Measurements from ENCODE around the gene CDK16.

CDK16 gene

DNA sequence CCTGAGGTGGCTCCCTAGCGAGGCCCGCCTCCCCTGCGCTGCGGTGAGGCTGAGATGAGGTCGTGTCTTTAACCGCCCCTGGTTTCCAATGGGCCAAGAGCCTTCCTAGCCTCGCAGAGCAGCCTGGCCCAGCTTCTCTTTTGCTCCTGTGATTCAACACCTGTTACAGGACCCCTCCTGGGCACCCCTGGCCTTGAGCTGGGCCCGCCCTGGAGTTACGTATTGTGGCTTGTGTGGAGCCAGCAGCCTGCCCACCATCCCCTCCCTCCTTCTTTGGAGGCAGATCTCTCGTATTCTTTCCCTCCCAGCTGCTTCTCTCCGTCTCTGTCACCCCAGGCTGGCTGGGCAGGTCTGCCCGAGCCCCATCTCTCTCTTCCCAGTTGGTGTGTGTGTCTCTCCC is 44.1 kb upstream of the CDK16 start:
- Histone ChIP-seq H3K4me2 (ENCODE audit: low read length, poor library complexity, severe bottlenecking) (no peak overlapping the region), H3K9ac (ENCODE audit: low read length) (no peak overlapping the region), H4K91ac (ENCODE audit: low read length) (no peak overlapping the region), H3K4me3 (ENCODE audit: insufficient read depth in 1 of 2, low read depth in 1 of 2, low read length in 2 of 2) (no peak overlapping the region), H3K4ac (ENCODE audit: low read depth in 1 of 2, low read length in 2 of 2) (no peak overlapping the region), H3K23ac (ENCODE audit: low read length in 2 of 2) (no peak overlapping the region), H3K27me3 (ENCODE audit: control insufficient read depth in 1 of 2, insufficient read depth in 1 of 2, low read length in 2 of 2) (peaks cover 0 to 49% of the 10 kb centered on the region in 2 experiments), H3K4me1 (ENCODE audit: control insufficient read depth, insufficient read depth, low read depth, low read length) (peaks cover 3% of the 10 kb centered on the region), H3K9me3 (ENCODE audit: control insufficient read depth, low read length) (no peaks in the 10 kb centered on the region), H3K79me1 (replicated peaks; ENCODE audit: low read length, poor library complexity, severe bottlenecking) (peaks cover 49% of the 10 kb centered on the region), H2BK12ac (ENCODE audit: low read length in 2 of 2) (no peak overlapping the region), H2BK120ac (ENCODE audit: low read depth, low read length) (no peak overlapping the region), H3K14ac (ENCODE audit: low read length in 2 of 2) (no peak overlapping the region), H3K18ac (ENCODE audit: low read depth in 1 of 2, low read length in 2 of 2) (no peak overlapping the region), H3K36me3 (ENCODE audit: control insufficient read depth in 1 of 2, insufficient read depth in 2 of 2, low read depth in 1 of 2, low read length in 2 of 2) (peaks cover 64 to 95% of the 10 kb centered on the region in 2 experiments), H2BK15ac (ENCODE audit: low read depth, poor library complexity, severe bottlenecking) (no peak overlapping the region), H4K8ac (ENCODE audit: low read length) (no peak overlapping the region), H2BK5ac (ENCODE audit: low read depth, low read length, poor library complexity, severe bottlenecking) (no peak overlapping the region), H3K27ac (ENCODE audit: low read length, poor library complexity, severe bottlenecking) (no peak overlapping the region), H2AK5ac (ENCODE audit: low read length, severe bottlenecking) (no peak overlapping the region), H2AFZ (ENCODE audit: low read depth, low read length) (no peak overlapping the region)
- DNase-seq, result no peak
- 98% methylated on average over 12 of the region's 12 CpGs for WGBS

DNA sequence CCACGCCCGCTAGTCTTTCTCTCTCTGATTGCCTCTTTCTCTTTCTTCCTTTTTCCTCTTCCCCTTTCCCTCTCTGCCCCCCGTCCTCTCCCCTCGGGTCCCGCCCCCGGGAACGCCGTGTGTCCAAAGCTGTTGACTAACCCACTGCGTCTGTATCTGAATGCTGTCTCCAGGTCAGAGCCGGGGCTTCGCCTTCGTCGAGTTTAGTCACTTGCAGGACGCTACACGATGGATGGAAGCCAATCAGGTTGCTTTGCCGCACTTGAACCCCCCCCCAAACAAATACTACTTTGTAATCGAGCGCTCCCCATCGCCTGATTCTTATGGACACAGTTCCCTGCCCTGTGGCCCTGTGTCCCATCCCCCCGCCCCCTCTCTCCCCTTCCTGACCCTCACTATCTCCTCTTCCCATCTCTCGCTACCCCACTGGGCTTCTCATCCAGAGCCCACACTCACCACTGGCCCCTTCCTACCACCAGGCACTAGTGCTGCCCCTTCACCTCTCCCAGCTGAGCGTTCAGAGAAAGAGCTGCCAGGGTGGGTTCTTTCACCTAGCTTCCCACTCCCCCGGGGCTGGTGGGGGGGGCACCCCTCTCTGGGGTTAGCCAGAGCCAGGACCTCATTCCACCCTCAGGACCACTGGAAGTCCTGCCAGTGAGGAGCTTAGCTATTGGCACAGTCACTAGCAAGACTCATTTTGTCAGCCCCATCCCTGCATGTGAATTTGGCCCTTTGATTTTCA is 43.5 kb upstream of the CDK16 start:
- Histone ChIP-seq H2BK15ac (ENCODE audit: low read depth, poor library complexity, severe bottlenecking) (no peak overlapping the region), H3K4me2 (ENCODE audit: low read length, poor library complexity, severe bottlenecking) (no peak overlapping the region), H3K79me1 (replicated peaks; ENCODE audit: low read length, poor library complexity, severe bottlenecking) (peaks cover 46% of the 10 kb centered on the region), H4K8ac (ENCODE audit: low read length) (no peak overlapping the region), H2AK5ac (ENCODE audit: low read length, severe bottlenecking) (no peak overlapping the region), H3K27me3 (ENCODE audit: control insufficient read depth in 1 of 2, insufficient read depth in 1 of 2, low read length in 2 of 2) (peaks cover 0 to 45% of the 10 kb centered on the region in 2 experiments), H2BK12ac (ENCODE audit: low read length in 2 of 2) (no peak overlapping the region), H2BK5ac (ENCODE audit: low read depth, low read length, poor library complexity, severe bottlenecking) (no peak overlapping the region), H3K9ac (ENCODE audit: low read length) (no peak overlapping the region), H2AFZ (ENCODE audit: low read depth, low read length) (no peak overlapping the region), H3K9me3 (ENCODE audit: control insufficient read depth, low read length) (no peaks in the 10 kb centered on the region), H3K23ac (ENCODE audit: low read length in 2 of 2) (no peak overlapping the region), H2BK120ac (ENCODE audit: low read depth, low read length) (no peak overlapping the region), H3K18ac (ENCODE audit: low read depth in 1 of 2, low read length in 2 of 2) (no peak overlapping the region), H3K4me1 (ENCODE audit: control insufficient read depth, insufficient read depth, low read depth, low read length) (peaks cover 3% of the 10 kb centered on the region), H4K91ac (ENCODE audit: low read length) (no peak overlapping the region), H3K36me3 (ENCODE audit: control insufficient read depth in 1 of 2, insufficient read depth in 2 of 2, low read depth in 1 of 2, low read length in 2 of 2) (peaks cover 67 to 95% of the 10 kb centered on the region in 2 experiments), H3K4me3 (ENCODE audit: insufficient read depth in 1 of 2, low read depth in 1 of 2, low read length in 2 of 2) (no peak overlapping the region), H3K14ac (ENCODE audit: low read length in 2 of 2) (no peak overlapping the region), H3K4ac (ENCODE audit: low read depth in 1 of 2, low read length in 2 of 2) (no peak overlapping the region), H3K27ac (ENCODE audit: low read length, poor library complexity, severe bottlenecking) (no peak overlapping the region)
- DNase-seq, result no peak
- 96% methylated on average over 23 of the region's 23 CpGs for WGBS

DNA sequence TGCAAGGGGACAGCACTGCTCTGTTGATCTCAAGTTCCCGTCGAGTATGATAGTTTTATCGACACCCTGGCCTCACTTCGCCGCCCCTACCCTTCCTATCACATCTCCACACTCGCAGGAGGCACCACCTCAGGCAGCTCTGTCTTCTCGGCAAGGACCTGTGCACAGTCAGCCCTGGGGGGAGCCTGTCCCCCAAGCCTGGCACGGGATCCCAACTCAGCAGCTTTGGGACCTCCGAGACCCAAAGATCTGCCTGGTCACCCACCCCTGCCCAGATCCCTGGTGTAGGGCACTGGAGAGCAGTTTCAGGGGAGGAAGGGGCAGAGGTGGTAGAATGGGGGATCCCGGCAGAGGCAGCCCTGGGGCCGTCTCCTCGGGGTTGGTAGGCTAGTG is 42.9 kb upstream of the CDK16 start:
- Histone ChIP-seq H4K8ac (ENCODE audit: low read length) (no peak overlapping the region), H4K91ac (ENCODE audit: low read length) (no peak overlapping the region), H3K18ac (ENCODE audit: low read depth in 1 of 2, low read length in 2 of 2) (no peak overlapping the region), H3K14ac (ENCODE audit: low read length in 2 of 2) (no peak overlapping the region), H3K23ac (ENCODE audit: low read length in 2 of 2) (no peak overlapping the region), H2BK5ac (ENCODE audit: low read depth, low read length, poor library complexity, severe bottlenecking) (no peak overlapping the region), H3K9me3 (ENCODE audit: control insufficient read depth, low read length) (no peaks in the 10 kb centered on the region), H3K9ac (ENCODE audit: low read length) (no peak overlapping the region), H3K27ac (ENCODE audit: low read length, poor library complexity, severe bottlenecking) (no peak overlapping the region), H2BK12ac (ENCODE audit: low read length in 2 of 2) (no peak overlapping the region), H3K27me3 (ENCODE audit: control insufficient read depth in 1 of 2, insufficient read depth in 1 of 2, low read length in 2 of 2) (peaks cover 0 to 44% of the 10 kb centered on the region in 2 experiments), H2AFZ (ENCODE audit: low read depth, low read length) (no peak overlapping the region), H3K36me3 (ENCODE audit: control insufficient read depth in 1 of 2, insufficient read depth in 2 of 2, low read depth in 1 of 2, low read length in 2 of 2) (peaks cover 71 to 95% of the 10 kb centered on the region in 2 experiments), H3K4me3 (ENCODE audit: insufficient read depth in 1 of 2, low read depth in 1 of 2, low read length in 2 of 2) (no peak overlapping the region), H3K4me2 (ENCODE audit: low read length, poor library complexity, severe bottlenecking) (no peak overlapping the region), H3K4me1 (ENCODE audit: control insufficient read depth, insufficient read depth, low read depth, low read length) (peaks cover 3% of the 10 kb centered on the region), H2AK5ac (ENCODE audit: low read length, severe bottlenecking) (no peak overlapping the region), H2BK15ac (ENCODE audit: low read depth, poor library complexity, severe bottlenecking) (no peak overlapping the region), H3K4ac (ENCODE audit: low read depth in 1 of 2, low read length in 2 of 2) (no peak overlapping the region), H2BK120ac (ENCODE audit: low read depth, low read length) (no peak overlapping the region), H3K79me1 (replicated peaks; ENCODE audit: low read length, poor library complexity, severe bottlenecking) (peaks cover 42% of the 10 kb centered on the region)
- 98% methylated on average over 10 of the region's 12 CpGs for WGBS
- DNase-seq, result no peak

DNA sequence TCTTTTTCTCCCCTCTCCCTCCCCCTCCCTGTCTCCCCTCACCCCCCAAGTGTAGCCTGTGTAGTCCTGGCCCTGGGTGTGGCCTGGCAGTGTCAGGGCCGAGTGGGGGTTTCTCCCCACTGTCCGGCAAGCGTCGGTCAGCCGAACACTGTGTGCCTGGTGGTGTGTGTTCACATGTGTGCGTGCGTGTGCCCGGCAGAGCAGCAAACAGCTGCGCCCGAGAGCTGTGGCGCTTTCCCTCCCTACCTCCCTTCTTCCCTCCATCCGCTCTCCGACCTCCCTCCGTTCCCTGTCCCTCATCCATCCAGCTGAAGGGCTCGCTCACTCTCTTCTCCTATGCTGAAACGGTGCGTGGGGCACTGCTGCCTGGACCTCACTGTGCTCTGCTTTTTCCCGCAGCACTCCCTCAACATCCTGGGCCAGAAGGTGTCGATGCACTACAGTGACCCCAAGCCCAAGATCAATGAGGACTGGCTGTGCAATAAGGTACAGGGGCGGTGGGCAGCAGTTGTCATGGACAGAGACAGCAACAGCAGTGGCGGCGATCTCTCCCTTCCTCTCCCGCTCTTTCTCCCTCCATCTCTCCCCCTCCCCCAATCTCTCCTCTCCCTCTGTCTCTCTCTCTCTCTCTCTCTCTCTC is 42.3 kb upstream of the CDK16 start:
- H4K91ac ChIP-seq (ENCODE audit: low read length), result no peak overlapping the region
- H3K23ac ChIP-seq (ENCODE audit: low read length in 2 of 2), result no peak overlapping the region
- H2BK15ac ChIP-seq (ENCODE audit: low read depth, poor library complexity, severe bottlenecking), result no peak overlapping the region
- no peak overlapping the region for H3K18ac ChIP-seq (ENCODE audit: low read depth in 1 of 2, low read length in 2 of 2)
- no peak overlapping the region for H3K4ac ChIP-seq (ENCODE audit: low read depth in 1 of 2, low read length in 2 of 2)
- no peak overlapping the region for H2AFZ ChIP-seq (ENCODE audit: low read depth, low read length)
- peaks cover 42% of the 10 kb centered on the region for H3K79me1 ChIP-seq (replicated peaks; ENCODE audit: low read length, poor library complexity, severe bottlenecking)
- H3K9me3 ChIP-seq (ENCODE audit: control insufficient read depth, low read length), result no peaks in the 10 kb centered on the region
- H3K4me1 ChIP-seq (ENCODE audit: control insufficient read depth, insufficient read depth, low read depth, low read length), result peaks cover 3% of the 10 kb centered on the region
- H3K4me3 ChIP-seq (ENCODE audit: insufficient read depth in 1 of 2, low read depth in 1 of 2, low read length in 2 of 2), result no peak overlapping the region
- no peak overlapping the region for H3K9ac ChIP-seq (ENCODE audit: low read length)
- peaks cover 0 to 46% of the 10 kb centered on the region in 2 experiments for H3K27me3 ChIP-seq (ENCODE audit: control insufficient read depth in 1 of 2, insufficient read depth in 1 of 2, low read length in 2 of 2)
- H3K4me2 ChIP-seq (ENCODE audit: low read length, poor library complexity, severe bottlenecking), result no peak overlapping the region
- H4K8ac ChIP-seq (ENCODE audit: low read length), result no peak overlapping the region
- H3K36me3 ChIP-seq (ENCODE audit: control insufficient read depth in 1 of 2, insufficient read depth in 2 of 2, low read depth in 1 of 2, low read length in 2 of 2), result peaks cover 76 to 95% of the 10 kb centered on the region in 2 experiments
- H2AK5ac ChIP-seq (ENCODE audit: low read length, severe bottlenecking), result no peak overlapping the region
- no peak overlapping the region for H3K14ac ChIP-seq (ENCODE audit: low read length in 2 of 2)
- H3K27ac ChIP-seq (ENCODE audit: low read length, poor library complexity, severe bottlenecking), result no peak overlapping the region
- H2BK12ac ChIP-seq (ENCODE audit: low read length in 2 of 2), result no peak overlapping the region
- H2BK120ac ChIP-seq (ENCODE audit: low read depth, low read length), result no peak overlapping the region
- DNase-seq, result no peak
- no peak overlapping the region for H2BK5ac ChIP-seq (ENCODE audit: low read depth, low read length, poor library complexity, severe bottlenecking)
- WGBS, result 97% methylated on average over 19 of the region's 23 CpGs
